HEK293T (cell line): ENCODE results near the gene CST9L.

Experiments
- CTCF ChIA-PET: fragments of 350-600 bp; formaldehyde crosslinking; extraction: SDS; loops from one replicate; lab custom pipeline; 2021; ENCODE audit warnings: antibody characterized with exemption, inconsistent platforms; lab: Yijun Ruan, JAX
- POLR2A ChIA-PET: fragments of 350-600 bp; formaldehyde crosslinking; extraction: SDS; loops from one replicate; lab custom pipeline; 2020; ENCODE audit warnings: antibody characterized with exemption, inconsistent platforms; lab: Yijun Ruan, JAX
- DNase-seq: peaks from one replicate; pipeline ENCODE4 v3.0.0; 2012; ENCODE audit warnings: mixed read lengths; ENCODE audit errors: extremely low spot score
- ARNT ChIP-seq: fragments of 450-650 bp; IDR thresholded peaks from 2 replicates; pipeline ENCODE4 v1.6.1; 2017; ENCODE audit warnings: mild to moderate bottlenecking
- BHLHE40 ChIP-seq: fragments of 450-650 bp; IDR thresholded peaks from 2 replicates; pipeline ENCODE4 v1.6.1; 2016; ENCODE audit warnings: mild to moderate bottlenecking, moderate library complexity, borderline replicate concordance
- CTBP1 ChIP-seq: fragments of 450-650 bp; IDR thresholded peaks from 2 replicates; pipeline ENCODE4 v1.6.1; 2016; ENCODE audit warnings: borderline replicate concordance
- ELF4 ChIP-seq: fragments of 450-650 bp; IDR thresholded peaks from 2 replicates; pipeline ENCODE4 v1.6.1; 2017; ENCODE audit warnings: antibody characterized with exemption
- FOXA1 ChIP-seq: fragments of 450-650 bp; IDR thresholded peaks from 2 replicates; pipeline ENCODE4 v1.6.1; 2016; ENCODE audit warnings: mild to moderate bottlenecking
- FOXK2 ChIP-seq: fragments of 450-650 bp; IDR thresholded peaks from 2 replicates; pipeline ENCODE4 v1.6.1; 2016; ENCODE audit warnings: mild to moderate bottlenecking
- FOXM1 ChIP-seq: fragments of 450-650 bp; IDR thresholded peaks from 2 replicates; pipeline ENCODE4 v1.6.1; 2017; ENCODE audit warnings: mild to moderate bottlenecking, borderline replicate concordance
- HDGF ChIP-seq: fragments of 450-650 bp; IDR thresholded peaks from 2 replicates; pipeline ENCODE4 v1.6.1; 2017; ENCODE audit warnings: antibody characterized with exemption, borderline replicate concordance
- L3MBTL2 ChIP-seq: fragments of 450-650 bp; conservative IDR thresholded peaks from 2 replicates; pipeline ENCODE4 v1.6.1; 2016; ENCODE audit warnings: mild to moderate bottlenecking
- LEF1 ChIP-seq: fragments of 450-650 bp; IDR thresholded peaks from 2 replicates; pipeline ENCODE4 v1.6.1; 2017; ENCODE audit warnings: mild to moderate bottlenecking, borderline replicate concordance
- NFRKB ChIP-seq: fragments of 450-650 bp; IDR thresholded peaks from 2 replicates; pipeline ENCODE4 v1.6.1; 2016; ENCODE audit warnings: mild to moderate bottlenecking, moderate library complexity
- SP1 ChIP-seq: fragments of 450-650 bp; IDR thresholded peaks from 2 replicates; pipeline ENCODE4 v1.6.1; 2017
- SUZ12 ChIP-seq: fragments of 450-650 bp; IDR thresholded peaks from 2 replicates; pipeline ENCODE4 v1.6.1; 2016; ENCODE audit warnings: mild to moderate bottlenecking
- TARDBP ChIP-seq: fragments of 450-650 bp; IDR thresholded peaks from 2 replicates; pipeline ENCODE4 v1.6.1; 2016
- ZNF384 ChIP-seq: fragments of 450-650 bp; IDR thresholded peaks from 2 replicates; pipeline ENCODE4 v1.6.1; 2016
- TF ChIP-seq, protein P1 (sequence below): fragments of 450-650 bp; IDR thresholded peaks from 2 replicates; pipeline ENCODE4 v1.6.1; 2016

Gene CST9L

DNA sequence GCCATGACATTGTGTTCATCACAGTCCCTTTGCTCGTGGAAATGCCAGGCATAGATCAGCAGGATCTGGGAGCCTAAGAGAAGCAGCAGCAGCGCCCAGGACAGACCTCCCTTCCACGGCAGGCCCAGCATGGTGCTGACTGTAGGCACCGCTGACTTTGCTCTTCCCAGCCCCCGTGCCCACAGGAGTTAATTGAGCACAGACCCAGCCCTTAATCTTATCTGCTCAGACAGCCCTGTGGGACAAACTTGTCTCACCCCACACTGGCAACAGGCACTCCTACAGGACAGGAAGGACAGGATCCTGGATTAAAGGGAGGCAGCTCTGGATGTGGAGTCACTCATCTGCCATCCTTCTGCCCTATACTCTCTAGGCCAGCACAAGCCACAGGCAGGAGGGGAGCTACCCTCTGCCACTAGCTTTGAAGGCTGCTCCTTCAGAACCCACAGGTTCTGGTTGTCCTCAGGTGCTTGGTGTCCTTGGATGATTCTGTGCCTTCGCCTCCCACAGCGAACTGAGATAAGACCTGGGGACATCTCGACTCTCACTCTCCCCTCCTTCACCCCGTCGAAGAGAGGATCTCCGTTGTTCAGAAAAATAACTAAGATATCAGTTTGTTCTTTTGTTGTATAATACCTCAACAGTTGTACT is at the start of gene CST9L:
Gene CST9L (minus strand): TSS at position 165 of the 651 bp plus-strand sequence. CDS start 34 bp downstream, at position 131.
- DNase-seq: no peak
- POLR2A ChIA-PET: no interaction called here
- CTCF ChIA-PET: no interaction called here
- TF ChIP-seq, protein P1, sequence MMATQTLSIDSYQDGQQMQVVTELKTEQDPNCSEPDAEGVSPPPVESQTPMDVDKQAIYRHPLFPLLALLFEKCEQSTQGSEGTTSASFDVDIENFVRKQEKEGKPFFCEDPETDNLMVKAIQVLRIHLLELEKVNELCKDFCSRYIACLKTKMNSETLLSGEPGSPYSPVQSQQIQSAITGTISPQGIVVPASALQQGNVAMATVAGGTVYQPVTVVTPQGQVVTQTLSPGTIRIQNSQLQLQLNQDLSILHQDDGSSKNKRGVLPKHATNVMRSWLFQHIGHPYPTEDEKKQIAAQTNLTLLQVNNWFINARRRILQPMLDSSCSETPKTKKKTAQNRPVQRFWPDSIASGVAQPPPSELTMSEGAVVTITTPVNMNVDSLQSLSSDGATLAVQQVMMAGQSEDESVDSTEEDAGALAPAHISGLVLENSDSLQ: no peak
- TF ChIP-seq SUZ12 (no peak), L3MBTL2 (no peak), SP1 (no peak)

DNA sequence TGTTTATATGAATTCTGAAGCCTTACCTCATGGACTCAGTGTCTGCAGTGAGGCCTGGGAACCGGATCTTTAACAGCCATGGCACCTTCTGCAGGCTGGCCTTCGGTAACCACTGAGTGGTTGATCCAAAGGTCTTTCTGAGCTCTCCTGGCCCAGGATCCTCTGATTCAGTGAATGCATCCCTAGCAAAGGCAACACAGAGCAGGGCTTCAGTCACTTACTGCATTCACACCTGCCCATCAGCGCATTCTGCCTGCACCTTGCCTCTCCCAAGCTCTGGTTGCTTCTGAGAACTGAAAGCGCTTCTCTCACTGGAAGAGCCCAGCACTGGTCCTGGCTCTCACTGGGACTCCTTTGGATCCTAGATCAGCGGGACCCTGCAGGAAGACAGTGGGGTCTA is 45.9 kb upstream of the CST9L start:
- DNase-seq: no peak
- TF ChIP-seq ARNT (no peak), FOXK2 (no peak), NFRKB (no peak), BHLHE40 (no peak), TARDBP (no peak), ELF4 (no peak), HDGF (no peak), LEF1 (no peak), L3MBTL2 (no peak), SP1 (no peak), CTBP1 (no peak), SUZ12 (no peak), ZNF384 (no peak)
- TF ChIP-seq, protein P1: no peak
- POLR2A ChIA-PET: no interaction called here
- CTCF ChIA-PET: no interaction called here

DNA sequence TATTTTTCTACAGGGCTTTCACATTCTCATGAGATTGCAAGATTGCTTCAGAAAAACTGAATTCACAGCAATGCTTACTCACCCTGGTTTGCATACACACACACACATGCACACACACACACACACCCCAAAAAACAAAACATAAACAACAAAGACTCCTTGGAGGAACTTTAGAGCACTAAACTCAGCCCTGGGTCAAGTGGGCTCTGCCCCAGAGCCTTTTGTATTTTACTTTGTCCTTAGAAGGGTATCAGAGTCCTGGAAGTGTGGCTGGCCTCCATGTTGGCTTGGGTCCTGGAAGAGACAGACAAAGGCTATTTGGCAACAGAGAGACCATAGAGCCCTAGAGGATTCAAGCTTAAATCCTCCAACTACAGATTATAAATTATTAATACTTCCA is 45.4 kb upstream of the CST9L start:
- ChIA-PET POLR2A (no interaction called here), CTCF (interaction anchor here (0.8 kb wide), 1 partner anchor 10 kb away, joined by 3 read pairs; no protein-coding TSS in a partner anchor)
- no peak for DNase-seq
- TF ChIP-seq FOXK2: no peak
- TF ChIP-seq L3MBTL2: no peak
- no peak for TF ChIP-seq TARDBP
- TF ChIP-seq HDGF: no peak
- TF ChIP-seq, protein P1: no peak
- TF ChIP-seq SP1: no peak
- TF ChIP-seq FOXA1: no peak
- no peak for TF ChIP-seq ELF4
- TF ChIP-seq CTBP1: no peak
- no peak for TF ChIP-seq SUZ12
- TF ChIP-seq LEF1: no peak
- no peak for TF ChIP-seq NFRKB
- no peak for TF ChIP-seq ARNT
- TF ChIP-seq FOXM1: no peak
- TF ChIP-seq BHLHE40: no peak
- TF ChIP-seq ZNF384: no peak

DNA sequence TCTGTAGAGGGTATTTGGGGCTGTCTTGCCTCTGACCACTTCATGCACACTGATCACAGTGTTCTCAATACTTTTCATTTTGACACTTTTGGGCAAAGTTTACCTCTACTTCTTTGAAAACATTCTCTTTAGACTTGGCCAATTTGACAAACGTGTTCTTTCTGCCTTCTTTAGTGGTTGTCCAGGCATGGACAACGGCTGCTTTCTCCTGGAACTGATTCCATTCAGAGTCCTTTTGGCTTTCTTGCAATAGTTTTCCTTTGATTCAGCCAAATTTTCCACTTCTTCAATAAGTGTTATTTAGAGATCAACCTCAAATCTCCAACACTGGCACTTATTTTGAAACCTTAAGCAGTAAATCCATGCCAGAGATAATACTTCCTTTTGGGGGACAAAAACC is 44.1 kb upstream of the CST9L start:
- POLR2A ChIA-PET: no interaction called here
- CTCF ChIA-PET: no interaction called here
- no peak for DNase-seq
- TF ChIP-seq ELF4 (no peak), BHLHE40 (no peak), TARDBP (no peak), NFRKB (no peak), ZNF384 (no peak), LEF1 (no peak), HDGF (no peak), ARNT (no peak), FOXA1 (no peak), FOXM1 (no peak), FOXK2 (no peak), SUZ12 (no peak), SP1 (no peak), L3MBTL2 (no peak)
- TF ChIP-seq, protein P1: no peak

GRCh38 chr20:23609486-23610109 is 41.3 kb upstream of the CST9L start:
- ChIA-PET CTCF (no interaction called here), POLR2A (no interaction called here)
- DNase-seq: no peak

More at GRCh38 chr20:23609486-23610109, 41.3 kb upstream of the CST9L start:
- TF ChIP-seq HDGF: no peak
- no peak for TF ChIP-seq ELF4
- TF ChIP-seq SP1: no peak
